Glutamatergic neuron (in vitro differentiated cells): Measurements from ENCODE around the gene EPHB2. TPM values are rescaled to one million over a fixed set of nuclear protein-coding genes. Genes with fewer than 3 reads are reported as not detected.
A peak's percentile ranks its signal among the peaks of the same experiment; 100 is the strongest.

Experiments
- DNase-seq: peaks from one replicate; pipeline ENCODE4 v3.0.0; 2022
- H3K27ac Mint-ChIP-seq: one replicate; pipeline ENCODE4 v1.8.0; 2020; ENCODE audit warnings: mild to moderate bottlenecking, mixed read lengths, inconsistent platforms; ENCODE audit not compliant: unreplicated experiment
- H3K27me3 Mint-ChIP-seq: one replicate; pipeline ENCODE4 v1.8.0; 2020; ENCODE audit warnings: mild to moderate bottlenecking, moderate library complexity, mixed read lengths, inconsistent platforms; ENCODE audit not compliant: unreplicated experiment
- H3K36me3 Mint-ChIP-seq: one replicate; pipeline ENCODE4 v1.8.0; 2020; ENCODE audit warnings: mild to moderate bottlenecking, mixed read lengths, inconsistent platforms; ENCODE audit not compliant: unreplicated experiment
- H3K4me1 Mint-ChIP-seq: one replicate; pipeline ENCODE4 v1.8.0; 2020; ENCODE audit warnings: mild to moderate bottlenecking, low read depth, mixed read lengths, inconsistent platforms; ENCODE audit not compliant: unreplicated experiment
- H3K4me3 Mint-ChIP-seq: one replicate; pipeline ENCODE4 v1.8.0; 2020; ENCODE audit warnings: mild to moderate bottlenecking, mixed read lengths, inconsistent platforms; ENCODE audit not compliant: unreplicated experiment
- H3K9me3 Mint-ChIP-seq: one replicate; pipeline ENCODE4 v1.8.0; 2020; ENCODE audit warnings: mild to moderate bottlenecking, moderate library complexity, mixed read lengths, inconsistent platforms; ENCODE audit not compliant: unreplicated experiment
- total RNA-seq: library from RNA; stranded (reverse); fragmentation: NEBNext Ultra II Directional; extraction: Animal tissue kit (Norgen Biotek cat#: 25700); gene quantifications from one replicate; pipeline ENCODE4 v1.2.1, GENCODE V29; 2021; ENCODE audit not compliant: unreplicated experiment
- TF ChIP-seq, protein P1 (sequence below): fragments of 200-600 bp; sonication (generic); IDR thresholded peaks from one replicate; pipeline ENCODE4 v1.5.0; 2021; ENCODE audit not compliant: partially characterized antibody, unreplicated experiment

EPHB2 gene
- total RNA-seq, 1 donor from 2014 or later: 93.0 TPM

DNA sequence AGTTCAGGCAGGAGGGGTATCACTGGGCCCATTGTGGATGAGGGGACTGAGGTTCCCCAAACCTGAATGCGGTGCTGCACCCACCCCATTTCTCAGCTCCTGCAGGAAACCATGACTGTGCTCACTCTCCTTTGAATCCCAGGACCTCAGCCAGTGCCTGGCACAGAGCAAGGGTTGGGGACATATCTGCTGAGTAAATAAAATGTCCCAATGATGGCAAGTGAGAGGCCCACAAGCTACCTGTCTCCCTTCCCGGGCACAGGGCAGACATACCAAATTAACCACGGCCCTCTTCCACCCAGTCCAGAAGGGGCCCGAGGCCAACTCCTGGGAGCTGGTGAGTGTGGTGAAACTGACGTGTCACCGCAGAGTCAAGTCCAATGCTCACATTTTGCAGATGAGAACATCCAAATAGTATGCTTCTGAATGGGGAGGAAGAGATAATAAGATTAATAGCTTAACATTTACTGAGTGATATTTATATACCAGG lies 97.6 kb downstream of the EPHB2 start:
- H3K27ac Mint-ChIP-seq: no peak overlapping the region
- peaks cover 5% of the 10 kb centered on the region for H3K27me3 Mint-ChIP-seq
- peaks cover 2% of the 10 kb centered on the region for H3K9me3 Mint-ChIP-seq
- H3K4me3 Mint-ChIP-seq: no peak overlapping the region
- TF ChIP-seq, protein P1, sequence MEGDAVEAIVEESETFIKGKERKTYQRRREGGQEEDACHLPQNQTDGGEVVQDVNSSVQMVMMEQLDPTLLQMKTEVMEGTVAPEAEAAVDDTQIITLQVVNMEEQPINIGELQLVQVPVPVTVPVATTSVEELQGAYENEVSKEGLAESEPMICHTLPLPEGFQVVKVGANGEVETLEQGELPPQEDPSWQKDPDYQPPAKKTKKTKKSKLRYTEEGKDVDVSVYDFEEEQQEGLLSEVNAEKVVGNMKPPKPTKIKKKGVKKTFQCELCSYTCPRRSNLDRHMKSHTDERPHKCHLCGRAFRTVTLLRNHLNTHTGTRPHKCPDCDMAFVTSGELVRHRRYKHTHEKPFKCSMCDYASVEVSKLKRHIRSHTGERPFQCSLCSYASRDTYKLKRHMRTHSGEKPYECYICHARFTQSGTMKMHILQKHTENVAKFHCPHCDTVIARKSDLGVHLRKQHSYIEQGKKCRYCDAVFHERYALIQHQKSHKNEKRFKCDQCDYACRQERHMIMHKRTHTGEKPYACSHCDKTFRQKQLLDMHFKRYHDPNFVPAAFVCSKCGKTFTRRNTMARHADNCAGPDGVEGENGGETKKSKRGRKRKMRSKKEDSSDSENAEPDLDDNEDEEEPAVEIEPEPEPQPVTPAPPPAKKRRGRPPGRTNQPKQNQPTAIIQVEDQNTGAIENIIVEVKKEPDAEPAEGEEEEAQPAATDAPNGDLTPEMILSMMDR: no peak
- H3K36me3 Mint-ChIP-seq: no peaks in the 10 kb centered on the region
- DNase-seq: no peak
- peaks cover 23% of the 10 kb centered on the region for H3K4me1 Mint-ChIP-seq

DNA sequence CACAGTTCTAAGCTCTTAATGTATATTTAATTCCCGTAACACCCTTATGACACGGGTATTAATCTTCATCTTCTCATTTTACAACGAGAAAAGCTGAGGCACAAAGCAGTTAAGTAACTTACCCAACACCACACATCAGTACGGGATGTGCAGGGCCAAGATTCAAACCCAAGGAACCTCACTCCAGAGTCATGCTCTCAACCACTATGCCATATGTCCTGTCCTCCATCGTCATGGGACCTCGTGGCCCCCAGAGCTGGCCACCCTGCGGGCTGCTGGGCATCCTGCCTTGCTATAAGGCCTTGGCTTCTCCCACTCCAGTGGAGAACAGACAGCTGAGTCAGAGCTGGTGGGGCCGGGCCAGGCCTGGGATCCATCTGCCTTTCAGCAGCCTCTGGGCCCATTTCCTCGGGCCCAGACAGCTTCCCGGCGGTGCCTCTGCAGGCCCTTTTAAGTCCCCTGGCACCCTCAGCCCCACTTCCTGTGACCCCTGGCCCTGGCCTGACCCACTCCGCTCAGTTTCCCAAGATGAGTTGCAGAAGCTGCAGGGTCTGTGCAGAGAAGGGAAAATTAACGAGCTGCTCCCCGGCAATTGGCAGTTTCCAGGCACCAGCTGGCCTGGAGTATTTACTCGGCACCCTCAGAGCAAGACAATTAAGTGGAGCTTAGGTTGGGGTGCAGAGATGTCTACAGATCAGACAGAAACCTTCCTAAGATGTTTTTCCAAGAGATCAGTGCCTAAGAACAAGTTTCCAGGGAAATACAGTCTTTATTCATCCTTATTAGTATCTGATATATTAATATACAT lies 98.2 kb downstream of the EPHB2 start:
- no peak overlapping the region for H3K4me3 Mint-ChIP-seq
- DNase-seq: no peak
- peaks cover 23% of the 10 kb centered on the region for H3K4me1 Mint-ChIP-seq
- H3K9me3 Mint-ChIP-seq: peaks cover 2% of the 10 kb centered on the region
- H3K36me3 Mint-ChIP-seq: no peaks in the 10 kb centered on the region
- TF ChIP-seq, protein P1: no peak
- peak overlapping the region; percentile 48 for H3K27ac Mint-ChIP-seq
- H3K27me3 Mint-ChIP-seq: peaks cover 5% of the 10 kb centered on the region

DNA sequence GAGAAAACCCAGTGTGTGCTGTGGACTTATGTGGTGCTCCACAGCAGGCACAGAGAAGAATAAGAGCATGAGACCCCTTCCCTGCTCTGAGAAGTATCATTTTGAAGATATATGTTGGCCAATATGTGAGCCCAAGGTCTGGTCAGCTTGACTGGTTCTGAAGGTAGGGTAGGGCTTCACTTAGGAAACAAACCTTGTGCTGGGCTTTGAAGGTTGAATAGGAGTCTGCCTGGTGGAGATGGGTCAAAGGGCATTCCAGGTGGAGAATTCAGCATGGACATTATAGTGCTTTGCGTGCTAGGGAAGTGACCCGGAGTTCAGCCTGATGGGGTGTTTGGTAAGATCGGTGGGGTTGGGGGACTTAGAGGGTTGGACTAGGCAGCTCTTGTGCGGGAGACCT lies 99.1 kb downstream of the EPHB2 start:
- H3K9me3 Mint-ChIP-seq: peaks cover 2% of the 10 kb centered on the region
- TF ChIP-seq, protein P1: no peak
- no peak overlapping the region for H3K27ac Mint-ChIP-seq
- no peaks in the 10 kb centered on the region for H3K36me3 Mint-ChIP-seq
- no peak for DNase-seq
- peaks cover 5% of the 10 kb centered on the region for H3K27me3 Mint-ChIP-seq
- H3K4me1 Mint-ChIP-seq: peaks cover 15% of the 10 kb centered on the region
- H3K4me3 Mint-ChIP-seq: no peak overlapping the region

DNA sequence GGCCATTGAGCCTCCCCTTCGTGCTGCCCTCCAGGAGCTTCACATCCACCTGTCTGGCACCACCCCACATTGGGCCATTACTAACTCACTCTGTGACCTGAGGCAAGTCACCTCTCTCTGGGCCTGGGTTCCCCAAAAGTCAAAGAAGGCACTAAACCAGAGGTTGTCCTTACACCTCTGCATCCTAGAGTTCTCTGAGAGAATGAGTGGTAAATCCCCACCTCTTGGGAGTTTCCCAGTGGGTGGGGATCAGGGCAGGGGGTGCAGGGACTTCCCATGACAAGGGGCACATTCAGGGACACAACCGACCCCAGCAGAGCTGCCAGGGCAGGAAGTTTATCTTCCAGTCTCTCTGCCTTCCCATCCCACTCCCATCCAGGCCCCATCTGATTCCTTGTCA lies 99.7 kb downstream of the EPHB2 start:
- Mint-ChIP-seq H3K9me3 (peaks cover 2% of the 10 kb centered on the region), H3K27me3 (peaks cover 5% of the 10 kb centered on the region), H3K4me1 (peaks cover 12% of the 10 kb centered on the region), H3K27ac (no peak overlapping the region), H3K4me3 (no peak overlapping the region), H3K36me3 (no peaks in the 10 kb centered on the region)
- no peak for DNase-seq
- TF ChIP-seq, protein P1: no peak
